ENCODE results near the gene CD70. TPM values are rescaled to one million over a fixed set of nuclear protein-coding genes. Genes with fewer than 3 reads are reported as not detected.

CD70 gene
- total and polyA plus RNA-seq, 3 donors from 2014 or later, result 0.63 to 1.0 TPM; not detected in 1

DNA sequence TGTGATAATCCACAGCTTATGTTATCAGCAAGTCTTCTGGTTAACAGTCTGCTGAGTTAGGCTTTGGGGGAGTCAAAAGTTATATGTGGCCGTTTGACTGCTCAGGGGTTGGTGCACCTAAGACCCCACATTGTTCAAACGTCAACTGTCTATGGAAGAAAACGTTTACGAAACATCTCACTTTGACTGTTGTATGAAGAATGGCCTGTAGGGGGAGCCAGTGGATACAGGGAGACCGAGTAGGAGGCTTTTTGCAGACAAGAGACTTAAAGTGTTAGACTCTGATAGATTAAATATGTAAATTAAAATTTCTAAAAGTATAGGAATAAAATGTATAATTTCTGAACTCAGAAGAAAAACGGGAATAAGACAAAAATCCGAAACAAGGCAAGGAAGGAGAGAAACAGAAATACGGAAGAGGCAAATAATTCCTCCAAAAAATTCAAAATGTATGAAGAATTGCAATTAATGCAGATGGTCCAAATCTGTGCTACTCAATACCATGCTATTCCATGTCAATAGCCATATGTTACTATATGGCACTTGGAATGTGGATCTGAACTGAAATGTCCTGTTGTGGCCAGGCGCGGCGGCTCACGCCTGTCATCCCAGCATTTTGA, 41.2 kb upstream of the CD70 start:
- no peak overlapping the region for H3K27ac ChIP-seq
- H3K36me3 ChIP-seq (ENCODE audit: low read depth, missing control alignments), result no peaks in the 10 kb centered on the region
- intact Hi-C loops (cut with DNase I; ENCODE audit: low total_unique reads), result loop anchor here (5.0 kb wide), 1 partner anchor 115 kb away; no protein-coding TSS in a partner anchor
- TF ChIP-seq POLR2A (IDR thresholded peaks at IDR 0.05), result no peak
- TF ChIP-seq, protein P1, sequence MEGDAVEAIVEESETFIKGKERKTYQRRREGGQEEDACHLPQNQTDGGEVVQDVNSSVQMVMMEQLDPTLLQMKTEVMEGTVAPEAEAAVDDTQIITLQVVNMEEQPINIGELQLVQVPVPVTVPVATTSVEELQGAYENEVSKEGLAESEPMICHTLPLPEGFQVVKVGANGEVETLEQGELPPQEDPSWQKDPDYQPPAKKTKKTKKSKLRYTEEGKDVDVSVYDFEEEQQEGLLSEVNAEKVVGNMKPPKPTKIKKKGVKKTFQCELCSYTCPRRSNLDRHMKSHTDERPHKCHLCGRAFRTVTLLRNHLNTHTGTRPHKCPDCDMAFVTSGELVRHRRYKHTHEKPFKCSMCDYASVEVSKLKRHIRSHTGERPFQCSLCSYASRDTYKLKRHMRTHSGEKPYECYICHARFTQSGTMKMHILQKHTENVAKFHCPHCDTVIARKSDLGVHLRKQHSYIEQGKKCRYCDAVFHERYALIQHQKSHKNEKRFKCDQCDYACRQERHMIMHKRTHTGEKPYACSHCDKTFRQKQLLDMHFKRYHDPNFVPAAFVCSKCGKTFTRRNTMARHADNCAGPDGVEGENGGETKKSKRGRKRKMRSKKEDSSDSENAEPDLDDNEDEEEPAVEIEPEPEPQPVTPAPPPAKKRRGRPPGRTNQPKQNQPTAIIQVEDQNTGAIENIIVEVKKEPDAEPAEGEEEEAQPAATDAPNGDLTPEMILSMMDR (IDR thresholded peaks at IDR 0.05), result peak; percentile 76 to 89 (median 77)
- no peaks in the 10 kb centered on the region for H3K4me1 ChIP-seq
- no peaks in the 10 kb centered on the region for H3K27me3 ChIP-seq
- 41% methylated on average over 12 of the region's 12 CpGs for WGBS, 2 donors
- H3K4me3 ChIP-seq, result no peak overlapping the region
- H3K9me3 ChIP-seq, result no peaks in the 10 kb centered on the region
- peak; percentile 91 for DNase-seq

DNA sequence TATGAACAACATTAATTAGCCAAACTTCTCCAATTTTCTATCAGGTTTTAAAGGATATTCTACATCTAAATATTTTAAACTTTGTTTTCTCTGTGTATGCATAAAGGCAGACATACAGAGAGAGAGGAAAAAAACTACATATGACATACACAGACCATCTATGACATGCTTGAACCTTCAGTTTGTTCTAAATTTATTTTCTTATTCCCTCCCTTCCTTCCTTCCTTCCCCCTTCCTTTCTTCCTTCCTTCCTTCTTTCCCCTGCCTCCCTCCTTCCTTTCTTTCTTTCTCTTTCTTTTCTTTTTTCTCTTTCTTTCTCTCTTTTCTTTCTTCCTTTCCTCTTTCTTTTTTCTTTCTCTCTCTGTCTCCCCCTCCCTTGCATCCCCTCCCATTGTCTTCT, 35.8 kb upstream of the CD70 start:
- no peaks in the 10 kb centered on the region for H3K27me3 ChIP-seq
- no peak for TF ChIP-seq POLR2A (IDR thresholded peaks at IDR 0.05)
- TF ChIP-seq, protein P1 (IDR thresholded peaks at IDR 0.05), result no peak
- no peak overlapping the region for H3K4me3 ChIP-seq
- no peaks in the 10 kb centered on the region for H3K36me3 ChIP-seq (ENCODE audit: low read depth, missing control alignments)
- H3K4me1 ChIP-seq, result no peaks in the 10 kb centered on the region
- H3K27ac ChIP-seq, result no peak overlapping the region
- DNase-seq, result no peak
- intact Hi-C loops (cut with DNase I; ENCODE audit: low total_unique reads), result no loop called here
- H3K9me3 ChIP-seq, result no peaks in the 10 kb centered on the region

DNA sequence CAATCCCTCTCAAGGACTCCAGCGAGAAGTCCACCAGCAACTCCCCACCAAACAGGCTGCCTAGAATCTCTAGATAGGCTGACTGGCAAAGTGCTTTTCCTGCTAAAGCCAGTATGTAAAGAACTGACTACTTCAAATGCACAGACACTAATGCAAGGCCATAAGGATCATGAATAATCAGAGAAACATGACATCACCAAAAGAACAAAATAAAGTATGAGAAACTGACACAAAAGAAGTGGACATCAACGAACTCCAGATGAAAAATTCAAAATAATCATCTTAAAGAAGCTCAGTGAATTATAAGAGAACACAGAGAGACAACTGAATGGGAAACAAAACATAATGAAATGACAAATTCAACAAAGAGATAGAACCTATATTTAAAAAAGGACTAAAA, 26.4 kb upstream of the CD70 start:
- no peak overlapping the region for H3K4me3 ChIP-seq
- H3K36me3 ChIP-seq (ENCODE audit: low read depth, missing control alignments), result no peaks in the 10 kb centered on the region
- no peak for DNase-seq
- no peak for TF ChIP-seq POLR2A (IDR thresholded peaks at IDR 0.05)
- TF ChIP-seq, protein P1 (IDR thresholded peaks at IDR 0.05), result no peak
- intact Hi-C loops (cut with DNase I; ENCODE audit: low total_unique reads), result no loop called here
- no peak overlapping the region for H3K27ac ChIP-seq
- no peaks in the 10 kb centered on the region for H3K9me3 ChIP-seq
- no peaks in the 10 kb centered on the region for H3K27me3 ChIP-seq
- no peaks in the 10 kb centered on the region for H3K4me1 ChIP-seq
- WGBS, 2 donors, result 75 to 80% methylated on average over 2 of the region's 2 CpGs

DNA sequence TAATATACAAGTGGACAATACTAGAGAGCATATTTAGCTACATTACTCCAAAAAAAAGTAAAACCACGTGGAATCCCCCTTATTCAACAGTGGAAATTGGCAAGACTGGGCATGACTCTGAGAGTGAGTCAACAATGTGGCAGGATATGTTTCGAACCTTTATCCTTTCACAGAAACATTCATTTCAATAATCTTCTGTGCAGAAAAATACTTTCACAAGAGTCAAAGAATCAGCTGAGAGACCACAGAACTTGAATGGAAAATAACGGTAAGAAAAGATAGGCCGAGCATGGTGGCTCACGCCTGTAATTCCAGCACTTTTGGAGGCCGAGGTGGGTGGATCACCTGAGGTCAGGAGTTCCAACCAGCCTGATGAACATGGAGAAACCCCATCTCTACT, 25.1 kb upstream of the CD70 start:
- DNase-seq, result no peak
- TF ChIP-seq, protein P1 (IDR thresholded peaks at IDR 0.05), result no peak
- no peak for TF ChIP-seq POLR2A (IDR thresholded peaks at IDR 0.05)
- Histone ChIP-seq H3K9me3 (no peaks in the 10 kb centered on the region), H3K27ac (no peak overlapping the region), H3K27me3 (no peaks in the 10 kb centered on the region), H3K36me3 (ENCODE audit: low read depth, missing control alignments) (no peaks in the 10 kb centered on the region), H3K4me1 (no peaks in the 10 kb centered on the region), H3K4me3 (no peak overlapping the region)
- 86 to 90% methylated on average over 6 of the region's 6 CpGs for WGBS, 2 donors
- intact Hi-C loops (cut with DNase I; ENCODE audit: low total_unique reads), result no loop called here

DNA sequence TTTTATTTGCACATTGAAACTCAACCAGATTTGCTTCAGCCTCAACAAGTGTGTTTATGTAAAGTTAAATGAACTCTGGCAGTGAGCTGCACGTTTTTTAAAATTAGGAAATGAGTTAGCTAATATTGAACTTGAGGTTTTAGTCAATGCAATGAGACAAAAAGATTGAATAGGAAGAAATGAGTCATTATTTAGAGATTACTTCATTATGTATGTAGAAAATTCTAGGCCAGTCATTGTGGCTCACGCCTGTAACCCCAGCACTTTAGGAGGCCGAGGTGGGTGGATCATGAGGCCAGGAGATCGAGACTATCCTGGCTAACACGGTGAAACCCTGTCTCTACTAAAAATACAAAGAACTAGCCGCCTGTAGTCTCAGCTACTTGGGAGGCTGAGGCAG, 22.8 kb upstream of the CD70 start:
- TF ChIP-seq POLR2A (IDR thresholded peaks at IDR 0.05), result no peak
- TF ChIP-seq, protein P1 (IDR thresholded peaks at IDR 0.05), result no peak
- WGBS, 2 donors, result 71 to 85% methylated on average over 6 of the region's 6 CpGs
- intact Hi-C loops (cut with DNase I; ENCODE audit: low total_unique reads), result no loop called here

More for the DNA sequence above, 22.8 kb upstream of the CD70 start:
- H3K9me3 ChIP-seq, result no peaks in the 10 kb centered on the region
- no peak for DNase-seq
- no peak overlapping the region for H3K4me3 ChIP-seq
- no peaks in the 10 kb centered on the region for H3K27me3 ChIP-seq
- no peaks in the 10 kb centered on the region for H3K36me3 ChIP-seq (ENCODE audit: low read depth, missing control alignments)
- no peaks in the 10 kb centered on the region for H3K4me1 ChIP-seq
- H3K27ac ChIP-seq, result no peak overlapping the region

Data from testis (tissue), 3 donors.